Lung (tissue), 12 donors: Measurements from ENCODE around the gene CCDC146. TPM values are rescaled to one million over a fixed set of nuclear protein-coding genes. Genes with fewer than 3 reads are reported as not detected.

ENCODE experiments used
- ATAC-seq: fragments of 200-7000 bp; cut with Tn5 transposase; one replicate; pipeline ENCODE4 v1.9.1; 2020; ENCODE audit warnings: moderate number of reproducible peaks; ENCODE audit not compliant: insufficient read depth, low FRiP score
- DNase-seq, 3 donors: peaks; one replicate each; pipeline ENCODE4 v3.0.0-alpha.2; 2013 to 2017
- H3K27ac ChIP-seq, 2 donors: one replicate each; pipeline ENCODE4 v1.5.1; 2013; ENCODE audit warnings: mild to moderate bottlenecking in 2 of 2, moderate library complexity in 2 of 2, control low read depth in 1 of 2, inconsistent platforms in 1 of 2, low read depth in 1 of 2, low read length in 1 of 2
- H3K27me3 ChIP-seq, 3 donors: one replicate each; pipeline ENCODE4 v1.5.1; 2013; ENCODE audit warnings: low read length in 2 of 3; ENCODE audit not compliant: control insufficient read depth in 3 of 3, insufficient read depth in 3 of 3
- H3K36me3 ChIP-seq, 4 donors: one replicate each; pipeline ENCODE4 v1.5.1; 2013; ENCODE audit warnings: low read length in 4 of 4, mild to moderate bottlenecking in 1 of 4, moderate library complexity in 1 of 4; ENCODE audit not compliant: control insufficient read depth in 4 of 4, insufficient read depth in 4 of 4
- H3K4me1 ChIP-seq, 5 donors: one replicate each; pipeline ENCODE4 v1.5.1; 2013; ENCODE audit warnings: low read length in 5 of 5, mild to moderate bottlenecking in 2 of 5, moderate library complexity in 1 of 5; ENCODE audit not compliant: control insufficient read depth in 5 of 5, insufficient read depth in 5 of 5
- H3K4me3 ChIP-seq: one replicate; pipeline ENCODE4 v1.5.1; 2013; ENCODE audit warnings: mild to moderate bottlenecking, control low read depth, moderate library complexity
- H3K9ac ChIP-seq, 2 donors: one replicate each; pipeline ENCODE4 v1.5.1; 2013; ENCODE audit warnings: low read length in 2 of 2, control low read depth in 1 of 2; ENCODE audit not compliant: insufficient read depth in 1 of 2
- H3K9me3 ChIP-seq, 4 donors: one replicate each; pipeline ENCODE4 v1.5.1; 2013; ENCODE audit warnings: low read length in 3 of 4, mild to moderate bottlenecking in 1 of 4, moderate library complexity in 1 of 4; ENCODE audit not compliant: control insufficient read depth in 4 of 4, insufficient read depth in 3 of 4
- WGBS, 2 donors: extraction: QIAGEN DNeasy Blood & Tissue Kit; methylation state at CpG; one replicate each; pipeline ENCODE4 v1.1.7; 2013; 5-methylcytosine and 5-hydroxymethylcytosine counted together
- polyA plus RNA-seq, 2 donors: library from polyadenylated mRNA; stranded (reverse); fragments of 200-250 nt; gene quantifications; one replicate each; pipeline ENCODE4 v1.2.1, GENCODE V29; 2013
- total RNA-seq, 2 donors: library from RNA; depleted of rRNA in 1 of 2; stranded (reverse); fragments of >200 nt in 1 of 2; gene quantifications; one replicate each; pipeline ENCODE4 v1.2.1, GENCODE V29; 2014 to 2021
- TF ChIP-seq, protein P1 (sequence below): IDR thresholded peaks from 2 replicates; pipeline ENCODE4 v1.5.1; 2012; ENCODE audit warnings: mild to moderate bottlenecking; ENCODE audit errors: control extremely low read depth, extremely low read depth
- donor health status: control.
- donor health status: control.
- donor health status: Bipolar disorder and iron deficiency.
- donor health status: healthy.
- donor health status: DM: yes; HTN: yes; CAD: no.

Gene CCDC146
- total and polyA plus RNA-seq, 4 donors = 8.4 to 29.6 (median 17.4) TPM

DNA sequence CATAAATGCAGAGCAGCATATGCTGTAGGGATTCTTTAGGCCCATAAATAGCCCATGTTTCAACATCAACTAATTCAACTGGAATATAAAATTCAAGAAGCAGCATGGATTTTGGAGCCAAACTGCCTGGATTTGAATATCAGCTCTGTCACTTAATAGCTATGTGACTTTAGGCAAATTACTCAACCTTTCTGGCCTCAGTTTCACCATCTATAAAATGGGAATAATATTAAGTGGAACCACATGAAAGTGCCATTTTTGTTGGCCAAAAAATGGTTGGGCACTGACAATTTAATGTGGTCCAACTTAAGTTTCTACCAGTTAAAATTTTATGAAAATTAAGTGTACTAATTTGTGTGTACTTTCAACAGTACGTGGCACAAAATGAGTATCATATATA, 195.6 kb downstream of the CCDC146 start:
- TF ChIP-seq, protein P1, sequence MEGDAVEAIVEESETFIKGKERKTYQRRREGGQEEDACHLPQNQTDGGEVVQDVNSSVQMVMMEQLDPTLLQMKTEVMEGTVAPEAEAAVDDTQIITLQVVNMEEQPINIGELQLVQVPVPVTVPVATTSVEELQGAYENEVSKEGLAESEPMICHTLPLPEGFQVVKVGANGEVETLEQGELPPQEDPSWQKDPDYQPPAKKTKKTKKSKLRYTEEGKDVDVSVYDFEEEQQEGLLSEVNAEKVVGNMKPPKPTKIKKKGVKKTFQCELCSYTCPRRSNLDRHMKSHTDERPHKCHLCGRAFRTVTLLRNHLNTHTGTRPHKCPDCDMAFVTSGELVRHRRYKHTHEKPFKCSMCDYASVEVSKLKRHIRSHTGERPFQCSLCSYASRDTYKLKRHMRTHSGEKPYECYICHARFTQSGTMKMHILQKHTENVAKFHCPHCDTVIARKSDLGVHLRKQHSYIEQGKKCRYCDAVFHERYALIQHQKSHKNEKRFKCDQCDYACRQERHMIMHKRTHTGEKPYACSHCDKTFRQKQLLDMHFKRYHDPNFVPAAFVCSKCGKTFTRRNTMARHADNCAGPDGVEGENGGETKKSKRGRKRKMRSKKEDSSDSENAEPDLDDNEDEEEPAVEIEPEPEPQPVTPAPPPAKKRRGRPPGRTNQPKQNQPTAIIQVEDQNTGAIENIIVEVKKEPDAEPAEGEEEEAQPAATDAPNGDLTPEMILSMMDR = no peak
- Histone ChIP-seq H3K4me3 (no peak overlapping the region), H3K36me3 (peaks cover 0 to 13% (median 0%) of the 10 kb centered on the region in 4 donors), H3K9ac (no peak overlapping the region), H3K27ac (no peak overlapping the region), H3K9me3 (no peaks in the 10 kb centered on the region), H3K27me3 (no peaks in the 10 kb centered on the region), H3K4me1 (no peaks in the 10 kb centered on the region)
- no peak for DNase-seq
- 97 to 99% methylated on average over 1 of the region's 1 CpG for WGBS, 2 donors
- ATAC-seq = no peak

DNA sequence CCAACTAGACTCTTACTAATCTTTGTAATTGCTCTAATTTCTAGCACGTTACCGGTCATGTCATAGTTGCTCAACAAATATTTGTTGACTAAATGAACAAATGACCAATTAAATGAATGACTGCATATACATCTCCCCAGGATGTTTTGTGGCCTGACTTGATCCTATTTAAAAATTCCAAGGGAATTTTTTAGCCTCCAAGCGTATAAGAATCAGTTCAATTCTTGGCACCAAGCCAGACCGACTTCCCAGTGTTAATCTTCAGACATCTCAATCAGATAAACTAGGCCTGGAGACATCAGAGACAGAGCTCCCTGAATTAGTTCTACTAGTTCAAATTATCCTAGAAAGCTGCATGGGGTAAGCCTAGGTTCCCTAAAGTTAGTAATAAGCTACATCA, 197.7 kb downstream of the CCDC146 start:
- TF ChIP-seq, protein P1 = no peak
- H3K27me3 ChIP-seq = no peaks in the 10 kb centered on the region
- no peaks in the 10 kb centered on the region for H3K4me1 ChIP-seq
- no peaks in the 10 kb centered on the region for H3K9me3 ChIP-seq
- no peak overlapping the region for H3K4me3 ChIP-seq
- no peak overlapping the region for H3K9ac ChIP-seq
- ATAC-seq (no peak), DNase-seq (no peak)
- no peak overlapping the region for H3K27ac ChIP-seq
- 83 to 92% methylated on average over 4 of the region's 4 CpGs for WGBS, 2 donors
- peaks cover 0 to 6% (median 0%) of the 10 kb centered on the region in 4 donors for H3K36me3 ChIP-seq

DNA sequence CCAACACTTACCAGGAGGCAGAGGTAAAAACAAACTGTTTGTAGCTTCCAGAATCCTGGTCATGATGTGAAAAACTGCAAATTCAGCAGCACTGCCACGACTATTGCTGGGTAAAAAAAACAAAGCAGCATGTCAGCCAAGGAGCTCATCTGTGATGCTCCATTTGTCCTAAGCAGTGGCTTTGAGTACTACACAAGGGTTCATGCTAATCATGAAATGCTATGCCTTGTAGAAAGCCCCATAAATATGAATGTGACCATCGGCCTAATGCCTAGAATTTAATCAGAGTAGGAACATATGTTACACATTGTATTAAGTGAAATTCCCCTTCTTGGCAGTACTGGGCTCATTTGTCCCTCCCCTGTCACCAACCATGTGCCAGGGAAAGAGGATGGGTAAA, 198.3 kb downstream of the CCDC146 start:
- Histone ChIP-seq H3K9me3 (no peaks in the 10 kb centered on the region), H3K4me3 (no peak overlapping the region), H3K9ac (no peak overlapping the region), H3K27ac (no peak overlapping the region), H3K4me1 (no peaks in the 10 kb centered on the region), H3K36me3 (peaks cover 0 to 6% (median 0%) of the 10 kb centered on the region in 4 donors), H3K27me3 (no peaks in the 10 kb centered on the region)
- no peak for DNase-seq
- TF ChIP-seq, protein P1 = no peak
- ATAC-seq = no peak
- 70 to 83% methylated on average over 2 of the region's 2 CpGs for WGBS, 2 donors

DNA sequence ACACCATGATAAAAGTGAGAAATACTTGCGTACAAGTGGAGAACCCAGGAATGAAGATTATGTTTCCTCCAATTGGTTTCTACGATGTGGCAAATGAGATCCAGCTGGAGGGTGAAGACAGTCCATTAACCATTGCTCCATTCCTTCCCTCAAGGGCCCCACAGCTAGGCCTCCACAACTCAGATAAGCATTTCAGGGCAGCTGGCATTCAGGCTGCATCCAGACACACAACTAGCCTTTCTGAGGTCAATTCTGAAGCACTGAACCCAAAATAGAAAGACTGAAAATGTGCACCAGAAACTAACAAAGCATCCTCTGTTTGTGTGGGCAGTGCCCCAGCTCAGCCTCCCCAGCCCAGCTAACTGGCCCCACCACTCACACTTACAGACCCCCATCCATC, 198.9 kb downstream of the CCDC146 start:
- H3K36me3 ChIP-seq = peaks cover 0 to 6% (median 0%) of the 10 kb centered on the region in 4 donors
- no peaks in the 10 kb centered on the region for H3K27me3 ChIP-seq
- H3K4me1 ChIP-seq = no peaks in the 10 kb centered on the region
- WGBS, 2 donors = 86 to 93% methylated on average over 2 of the region's 2 CpGs
- ATAC-seq (no peak), DNase-seq (no peak)
- H3K27ac ChIP-seq = no peak overlapping the region
- no peak overlapping the region for H3K4me3 ChIP-seq
- no peaks in the 10 kb centered on the region for H3K9me3 ChIP-seq
- no peak overlapping the region for H3K9ac ChIP-seq
- TF ChIP-seq, protein P1 = no peak
